ENCODE measurements around the gene ZC3H4. TPM values are rescaled to one million over a fixed set of nuclear protein-coding genes. Genes with fewer than 3 reads are reported as not detected.

Gene ZC3H4
- total RNA-seq, 1 donor from 2014 or later: 89.1 TPM

GRCh38 chr19:47109177-47109540 lies 4.4 kb downstream of the ZC3H4 start:
- intact Hi-C loops (cut with micrococcal nuclease): no loop called here
- no peaks in the 10 kb centered on the region for H3K27me3 Mint-ChIP-seq
- TF ChIP-seq CTCF (IDR thresholded peaks at IDR 0.05): no peak
- no peak for DNase-seq
- H3K9me3 Mint-ChIP-seq: no peaks in the 10 kb centered on the region
- H3K27ac Mint-ChIP-seq: peak overlapping the region; percentile 100
- H3K4me1 Mint-ChIP-seq: peaks cover 70% of the 10 kb centered on the region
- ATAC-seq (ENCODE audit: low read depth): no peak
- peak overlapping the region; percentile 100 for H3K4me3 Mint-ChIP-seq
- ChIA-PET POLR2A (interaction anchor here (0.7 to 1.7 kb wide), 3 partner anchors 11 to 165 kb away, joined by 3 to 5 read pairs (median 3); partner anchors contain the start of gene INAFM1), CTCF (no interaction called here)
- peaks cover 55% of the 10 kb centered on the region for H3K36me3 Mint-ChIP-seq (ENCODE audit: low read depth)

GRCh38 chr19:47107953-47108746 lies 5.4 kb downstream of the ZC3H4 start:
- no peak for TF ChIP-seq CTCF (IDR thresholded peaks at IDR 0.05)
- Mint-ChIP-seq H3K36me3 (ENCODE audit: low read depth) (peaks cover 54% of the 10 kb centered on the region), H3K4me3 (peak overlapping the region; percentile 33), H3K27me3 (no peaks in the 10 kb centered on the region), H3K4me1 (peaks cover 60% of the 10 kb centered on the region), H3K27ac (peak overlapping the region; percentile 57), H3K9me3 (no peaks in the 10 kb centered on the region)
- intact Hi-C loops (cut with micrococcal nuclease): no loop called here
- POLR2A ChIA-PET: no interaction called here
- DNase-seq (no peak), ATAC-seq (ENCODE audit: low read depth) (no peak)
- CTCF ChIA-PET: interaction anchor here (1.0 kb wide), 1 partner anchor 27 kb away, joined by 3 read pairs; no protein-coding TSS in a partner anchor

GRCh38 chr19:47107202-47107952 lies 6.2 kb downstream of the ZC3H4 start:
- TF ChIP-seq CTCF (IDR thresholded peaks at IDR 0.05): no peak

GRCh38 chr19:47106821-47107201 lies 6.8 kb downstream of the ZC3H4 start:
- Mint-ChIP-seq H3K27ac (peak overlapping the region; percentile 57), H3K36me3 (ENCODE audit: low read depth) (peaks cover 57% of the 10 kb centered on the region), H3K4me1 (peaks cover 71% of the 10 kb centered on the region), H3K9me3 (no peaks in the 10 kb centered on the region), H3K4me3 (no peak overlapping the region), H3K27me3 (no peaks in the 10 kb centered on the region)
- no peak for TF ChIP-seq CTCF (IDR thresholded peaks at IDR 0.05)
- intact Hi-C loops (cut with micrococcal nuclease): no loop called here
- ATAC-seq (ENCODE audit: low read depth): no peak
- no peak for DNase-seq
- ChIA-PET POLR2A (interaction anchor here (1.4 to 1.5 kb wide), 2 partner anchors 11 to 12 kb away, joined by 3 to 6 read pairs; no protein-coding TSS in a partner anchor), CTCF (interaction anchor here (1.8 kb wide), 1 partner anchor 27 kb away, joined by 6 read pairs; no protein-coding TSS in a partner anchor)

More at GRCh38 chr19:47107202-47107952, 6.2 kb downstream of the ZC3H4 start:
- intact Hi-C loops (cut with micrococcal nuclease): no loop called here
- ChIA-PET CTCF (interaction anchor here (1.0 to 1.8 kb wide), 2 partner anchors 26 to 27 kb away, joined by 3 to 6 read pairs; no protein-coding TSS in a partner anchor), POLR2A (interaction anchor here (1.4 to 1.5 kb wide), 2 partner anchors 11 to 12 kb away, joined by 3 to 6 read pairs; no protein-coding TSS in a partner anchor)
- H3K9me3 Mint-ChIP-seq: no peaks in the 10 kb centered on the region
- DNase-seq (no peak), ATAC-seq (ENCODE audit: low read depth) (no peak)
- H3K4me3 Mint-ChIP-seq: peak overlapping the region; percentile 30
- H3K4me1 Mint-ChIP-seq: peaks cover 65% of the 10 kb centered on the region
- H3K36me3 Mint-ChIP-seq (ENCODE audit: low read depth): peaks cover 57% of the 10 kb centered on the region
- no peaks in the 10 kb centered on the region for H3K27me3 Mint-ChIP-seq
- H3K27ac Mint-ChIP-seq: peak overlapping the region; percentile 57
